Endodermal cell (in vitro differentiated cells): Measurements from ENCODE around the gene MAP4K2. TPM values are rescaled to one million over a fixed set of nuclear protein-coding genes. Genes with fewer than 3 reads are reported as not detected.
A peak's percentile ranks its signal among the peaks of the same experiment; 100 is the strongest.

Source experiments
- DNase-seq: peaks from one replicate; pipeline ENCODE4 v3.0.0-alpha.2; 2017
- H3K27ac ChIP-seq: 2 replicates; pipeline ENCODE4 v1.5.1; 2013; ENCODE audit warnings: mild to moderate bottlenecking, low read depth, low read length, moderate library complexity
- H3K27me3 ChIP-seq: 2 replicates; pipeline ENCODE4 v1.6.1; 2013; ENCODE audit warnings: mild to moderate bottlenecking, low read length, moderate library complexity; ENCODE audit not compliant: insufficient read depth, control insufficient read depth, poor library complexity, severe bottlenecking
- H3K36me3 ChIP-seq: 2 replicates; pipeline ENCODE4 v1.7.0; 2013; ENCODE audit warnings: mild to moderate bottlenecking, low read length, moderate library complexity; ENCODE audit not compliant: control insufficient read depth, insufficient read depth
- H3K4me1 ChIP-seq: one replicate; pipeline ENCODE4 v1.7.0; 2013; ENCODE audit warnings: low read length; ENCODE audit not compliant: control insufficient read depth, insufficient read depth
- H3K4me3 ChIP-seq: 2 replicates; pipeline ENCODE4 v1.5.1; 2013; ENCODE audit warnings: mild to moderate bottlenecking, low read length, moderate library complexity
- H3K9ac ChIP-seq: 2 replicates; pipeline ENCODE4 v1.6.1; 2013; ENCODE audit warnings: mild to moderate bottlenecking, low read length, moderate library complexity; ENCODE audit not compliant: poor library complexity, severe bottlenecking; ENCODE audit errors: extremely low read depth
- H3K9me3 ChIP-seq: 2 replicates; pipeline ENCODE4 v1.6.1; 2013; ENCODE audit warnings: mild to moderate bottlenecking, low read length, moderate library complexity; ENCODE audit not compliant: control insufficient read depth
- H3K27ac Mint-ChIP-seq: 2 replicates; pipeline ENCODE4 v1.8.0; 2020; ENCODE audit warnings: mixed read lengths
- H3K27me3 Mint-ChIP-seq: 2 replicates; pipeline ENCODE4 v1.8.0; 2021; ENCODE audit warnings: mild to moderate bottlenecking, mixed read lengths; ENCODE audit not compliant: insufficient read depth
- H3K36me3 Mint-ChIP-seq: 2 replicates; pipeline ENCODE4 v1.8.0; 2020; ENCODE audit warnings: low read depth, mixed read lengths
- H3K4me1 Mint-ChIP-seq: 2 replicates; pipeline ENCODE4 v1.8.0; 2020; ENCODE audit warnings: mixed read lengths
- H3K4me3 Mint-ChIP-seq: 2 replicates; pipeline ENCODE4 v1.8.0; 2020; ENCODE audit warnings: mild to moderate bottlenecking, moderate library complexity, mixed read lengths
- H3K9me3 Mint-ChIP-seq: 2 replicates; pipeline ENCODE4 v1.8.0; 2020; ENCODE audit warnings: mild to moderate bottlenecking, mixed read lengths
- WGBS, 2 experiments: methylation state at CpG; one replicate each; pipeline versions ENCODE4 v1.1.5 to v1.1.7; 2013; ENCODE audit warnings: missing lambda C conversion rate in 2 of 2, mixed read lengths in 1 of 2; ENCODE audit not compliant: insufficient coverage in 1 of 2, insufficient read length in 1 of 2; 5-methylcytosine and 5-hydroxymethylcytosine counted together
- total RNA-seq, 2 donors: library from RNA; stranded (reverse); fragmentation: NEBNext Ultra II Directional in 1 of 2; extraction: Animal tissue kit (Norgen Biotek cat#: 25700) in 1 of 2; gene quantifications; 2 replicates in 1 of 2; 3 replicates in 1 of 2; pipeline ENCODE4 v1.2.1, GENCODE V29; 2021
- TF ChIP-seq, protein P1 (sequence below): fragments of 200-600 bp; sonication (generic); conservative IDR thresholded peaks from 2 replicates; pipeline ENCODE4 v1.5.0; 2021; ENCODE audit warnings: antibody characterized with exemption, mild to moderate bottlenecking

MAP4K2 gene
- total RNA-seq, 2 donors from 2014 or later, result 24.7 to 32.4 TPM

GRCh38 chr11:64813826-64814225, 10.8 kb upstream of the MAP4K2 start:
- Histone ChIP-seq H3K9ac (no peak overlapping the region), H3K4me3 (no peak overlapping the region), H3K4me1 (peaks cover 5% of the 10 kb centered on the region), H3K27me3 (no peaks in the 10 kb centered on the region), H3K27ac (no peak overlapping the region), H3K9me3 (no peaks in the 10 kb centered on the region), H3K36me3 (no peaks in the 10 kb centered on the region)
- Mint-ChIP-seq H3K4me3 (no peak overlapping the region), H3K27ac (no peak overlapping the region), H3K9me3 (no peaks in the 10 kb centered on the region), H3K4me1 (peaks cover 2% of the 10 kb centered on the region), H3K27me3 (no peaks in the 10 kb centered on the region), H3K36me3 (no peaks in the 10 kb centered on the region)
- no peak for DNase-seq
- TF ChIP-seq, protein P1, sequence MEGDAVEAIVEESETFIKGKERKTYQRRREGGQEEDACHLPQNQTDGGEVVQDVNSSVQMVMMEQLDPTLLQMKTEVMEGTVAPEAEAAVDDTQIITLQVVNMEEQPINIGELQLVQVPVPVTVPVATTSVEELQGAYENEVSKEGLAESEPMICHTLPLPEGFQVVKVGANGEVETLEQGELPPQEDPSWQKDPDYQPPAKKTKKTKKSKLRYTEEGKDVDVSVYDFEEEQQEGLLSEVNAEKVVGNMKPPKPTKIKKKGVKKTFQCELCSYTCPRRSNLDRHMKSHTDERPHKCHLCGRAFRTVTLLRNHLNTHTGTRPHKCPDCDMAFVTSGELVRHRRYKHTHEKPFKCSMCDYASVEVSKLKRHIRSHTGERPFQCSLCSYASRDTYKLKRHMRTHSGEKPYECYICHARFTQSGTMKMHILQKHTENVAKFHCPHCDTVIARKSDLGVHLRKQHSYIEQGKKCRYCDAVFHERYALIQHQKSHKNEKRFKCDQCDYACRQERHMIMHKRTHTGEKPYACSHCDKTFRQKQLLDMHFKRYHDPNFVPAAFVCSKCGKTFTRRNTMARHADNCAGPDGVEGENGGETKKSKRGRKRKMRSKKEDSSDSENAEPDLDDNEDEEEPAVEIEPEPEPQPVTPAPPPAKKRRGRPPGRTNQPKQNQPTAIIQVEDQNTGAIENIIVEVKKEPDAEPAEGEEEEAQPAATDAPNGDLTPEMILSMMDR, result no peak
- WGBS, 2 experiments, result 93 to 98% methylated on average over 5 of the region's 5 CpGs

DNA sequence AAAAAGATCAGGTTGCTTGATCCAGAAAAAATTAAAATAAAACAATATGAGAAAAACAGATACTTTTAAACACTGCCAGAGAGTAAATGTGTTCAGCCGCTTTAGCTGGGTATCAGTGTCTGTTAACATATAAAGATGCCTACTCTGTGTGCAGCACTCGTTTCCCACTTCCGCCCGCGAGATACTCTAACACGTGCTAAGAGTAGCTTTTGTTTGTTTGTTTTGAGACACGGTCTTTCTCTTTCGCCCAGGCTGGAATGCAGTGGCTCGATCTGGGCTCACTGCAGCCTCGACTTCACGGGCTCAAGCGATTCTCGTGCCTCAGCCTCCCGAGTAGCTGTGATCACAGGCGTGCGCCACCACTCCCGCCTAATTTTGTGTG, 7.9 kb upstream of the MAP4K2 start:
- Mint-ChIP-seq H3K27ac (peak overlapping the region; percentile 67), H3K27me3 (no peaks in the 10 kb centered on the region), H3K4me3 (peak overlapping the region; percentile 89), H3K9me3 (no peaks in the 10 kb centered on the region), H3K4me1 (peaks cover 2% of the 10 kb centered on the region), H3K36me3 (peaks cover 15% of the 10 kb centered on the region)
- H3K4me1 ChIP-seq, result peaks cover 5% of the 10 kb centered on the region
- no peak overlapping the region for H3K9ac ChIP-seq
- DNase-seq, result no peak
- TF ChIP-seq, protein P1, result no peak
- H3K4me3 ChIP-seq, result peak overlapping the region; percentile 89
- H3K9me3 ChIP-seq, result no peaks in the 10 kb centered on the region
- 44 to 51% methylated on average over 9 to 13 of the region's 17 CpGs for WGBS, 2 experiments
- no peaks in the 10 kb centered on the region for H3K27me3 ChIP-seq
- no peak overlapping the region for H3K27ac ChIP-seq
- H3K36me3 ChIP-seq, result peaks cover 13% of the 10 kb centered on the region

DNA sequence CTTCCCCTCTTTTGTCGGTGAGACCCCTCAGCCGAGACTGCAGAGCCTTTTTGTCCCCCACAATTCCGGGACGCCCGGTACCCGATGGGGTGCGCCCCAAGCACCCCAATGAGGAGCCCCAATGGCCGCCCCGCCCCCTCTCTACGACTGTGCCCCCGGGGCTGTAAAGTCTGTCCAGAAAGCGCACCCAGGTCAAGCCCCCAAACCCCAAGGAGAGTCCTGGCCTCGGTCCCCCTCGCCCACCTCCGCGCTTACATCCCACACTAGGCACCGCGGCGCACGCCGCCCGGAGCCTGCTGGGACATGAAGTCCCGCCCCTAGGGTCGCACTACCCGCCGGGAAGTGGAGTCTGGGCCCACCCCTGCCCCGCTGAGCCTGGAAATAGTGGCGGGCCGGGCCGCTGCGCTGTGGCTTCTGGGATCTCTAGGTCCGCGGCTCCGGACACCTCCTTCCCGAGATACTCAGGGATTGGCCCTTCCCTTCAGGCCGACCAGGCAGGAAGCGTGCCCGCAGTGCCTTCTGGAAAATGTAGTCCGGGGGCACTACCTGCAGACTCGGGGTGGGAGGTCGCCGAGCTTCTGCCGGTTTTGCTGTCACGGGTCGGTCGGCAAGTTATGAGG, 7.4 kb upstream of the MAP4K2 start, which contains the start of gene MEN1:
MEN1 (minus strand) TSS at position 281 of the 620 bp plus-strand sequence. CDS start 442 bp downstream, outside the sequence.
- H3K36me3 ChIP-seq, result peaks cover 18% of the 10 kb centered on the region
- 0% methylated on average over 24 to 46 of the region's 46 CpGs for WGBS, 2 experiments
- H3K9ac ChIP-seq, result peak within 1 kb of the TSS; percentile 47
- peak within 1 kb of the TSS; percentile 94 for H3K27ac Mint-ChIP-seq
- peak; percentile 99 for DNase-seq
- TF ChIP-seq, protein P1, result no peak
- H3K36me3 Mint-ChIP-seq, result peaks cover 20% of the 10 kb centered on the region
- H3K4me1 Mint-ChIP-seq, result no peaks in the 10 kb centered on the region
- no peak within 1 kb of the TSS for H3K27ac ChIP-seq
- peak within 1 kb of the TSS; percentile 89 for H3K4me3 ChIP-seq
- H3K4me3 Mint-ChIP-seq, result peak within 1 kb of the TSS; percentile 89
- H3K27me3 Mint-ChIP-seq, result no peaks in the 10 kb centered on the region
- H3K9me3 Mint-ChIP-seq, result no peaks in the 10 kb centered on the region
- no peaks in the 10 kb centered on the region for H3K9me3 ChIP-seq
- H3K27me3 ChIP-seq, result no peaks in the 10 kb centered on the region
- H3K4me1 ChIP-seq, result peaks cover 5% of the 10 kb centered on the region
